H9 (cell line): ENCODE measurements around the gene ACTN4. TPM values are rescaled to one million over a fixed set of nuclear protein-coding genes. Genes with fewer than 3 reads are reported as not detected.

ENCODE experiments used
- DNase-seq: peaks from one replicate; pipeline ENCODE4 v3.0.0-alpha.2; 2017
- H2AFZ ChIP-seq: one replicate; pipeline ENCODE4 v1.6.1; 2013; ENCODE audit warnings: mild to moderate bottlenecking, low read length, control low read depth, moderate library complexity
- H2AK5ac ChIP-seq: 2 replicates; pipeline ENCODE4 v1.6.1; 2013; ENCODE audit warnings: low read length, control low read depth, mixed read lengths; ENCODE audit not compliant: insufficient read length
- H2BK120ac ChIP-seq: one replicate; pipeline ENCODE4 v1.6.1; 2013; ENCODE audit warnings: low read depth, mild to moderate bottlenecking, low read length, control low read depth, inconsistent platforms; ENCODE audit not compliant: poor library complexity, severe bottlenecking
- H2BK12ac ChIP-seq: 2 replicates; pipeline ENCODE4 v1.6.1; 2013; ENCODE audit warnings: low read length, control low read depth, mixed read lengths, low read depth; ENCODE audit not compliant: insufficient read length
- H2BK15ac ChIP-seq: 2 replicates; pipeline ENCODE4 v1.6.1; 2013; ENCODE audit warnings: low read depth, low read length, control low read depth
- H2BK20ac ChIP-seq: one replicate; pipeline ENCODE4 v1.6.1; 2013; ENCODE audit warnings: low read depth, mild to moderate bottlenecking, low read length, control low read depth, inconsistent platforms; ENCODE audit not compliant: poor library complexity, severe bottlenecking
- H2BK5ac ChIP-seq: 2 replicates; pipeline ENCODE4 v1.6.1; 2013; ENCODE audit warnings: low read length, control low read depth, mixed read lengths; ENCODE audit not compliant: insufficient read length
- H3K14ac ChIP-seq: 2 replicates; pipeline ENCODE4 v1.6.1; 2013; ENCODE audit warnings: low read length, control low read depth; ENCODE audit not compliant: insufficient read depth
- H3K18ac ChIP-seq: 2 replicates; pipeline ENCODE4 v1.6.1; 2013; ENCODE audit warnings: low read depth, mild to moderate bottlenecking, mixed read lengths, low read length, control low read depth; ENCODE audit not compliant: insufficient read length
- H3K23ac ChIP-seq: 2 replicates; pipeline ENCODE4 v1.6.1; 2013; ENCODE audit warnings: low read length, control low read depth, mixed read lengths, low read depth; ENCODE audit not compliant: insufficient read length
- H3K23me2 ChIP-seq: 2 replicates; pipeline ENCODE4 v1.6.1; 2013; ENCODE audit warnings: low read depth, mild to moderate bottlenecking, mixed read lengths, low read length, control low read depth; ENCODE audit not compliant: insufficient read length, poor library complexity, severe bottlenecking
- H3K27ac ChIP-seq: 2 replicates; pipeline ENCODE4 v1.5.1; 2013; ENCODE audit warnings: low read length, control low read depth, mixed read lengths, low read depth; ENCODE audit not compliant: insufficient read length
- H3K27me3 ChIP-seq: 2 replicates; pipeline ENCODE4 v1.6.1; 2013; ENCODE audit warnings: low read length, control low read depth, inconsistent platforms; ENCODE audit not compliant: insufficient read depth
- H3K4ac ChIP-seq: 2 replicates; pipeline ENCODE4 v1.6.1; 2013; ENCODE audit warnings: low read depth, mild to moderate bottlenecking, control low read depth, inconsistent platforms, low read length, moderate library complexity
- H3K4me1 ChIP-seq: 2 replicates; pipeline ENCODE4 v1.6.1; 2013; ENCODE audit warnings: low read length, control low read depth, inconsistent platforms; ENCODE audit not compliant: insufficient read depth
- H3K4me2 ChIP-seq: 2 replicates; pipeline ENCODE4 v1.6.1; 2013; ENCODE audit warnings: low read length, control low read depth, mixed read lengths; ENCODE audit not compliant: insufficient read length, insufficient read depth
- H3K56ac ChIP-seq: 2 replicates; pipeline ENCODE4 v1.6.1; 2013; ENCODE audit warnings: low read depth, mild to moderate bottlenecking, mixed read lengths, low read length, control low read depth; ENCODE audit not compliant: insufficient read length
- H3K79me1 ChIP-seq: 2 replicates; pipeline ENCODE4 v1.6.1; 2013; ENCODE audit warnings: low read depth, mild to moderate bottlenecking, moderate library complexity, low read length, control low read depth, inconsistent platforms; ENCODE audit not compliant: insufficient read depth, poor library complexity, severe bottlenecking
- H3K79me2 ChIP-seq: 2 replicates; pipeline ENCODE4 v1.6.1; 2013; ENCODE audit warnings: low read length, control low read depth, inconsistent platforms; ENCODE audit not compliant: insufficient read depth
- H3K9ac ChIP-seq: 2 replicates; pipeline ENCODE4 v1.6.1; 2013; ENCODE audit warnings: low read length, control low read depth, mixed read lengths; ENCODE audit not compliant: insufficient read length; ENCODE audit errors: extremely low read depth
- H3K9me3 ChIP-seq: one replicate; pipeline ENCODE4 v1.6.1; 2013; ENCODE audit warnings: low read depth, low read length, inconsistent platforms; ENCODE audit not compliant: control insufficient read depth
- H3T11ph ChIP-seq: one replicate; pipeline ENCODE4 v1.6.1; 2013; ENCODE audit warnings: mild to moderate bottlenecking, low read length, control low read depth, inconsistent platforms
- H4K20me1 ChIP-seq: one replicate; pipeline ENCODE4 v1.6.1; 2013; ENCODE audit not compliant: control insufficient read depth, insufficient read length, insufficient read depth
- H4K5ac ChIP-seq: 2 replicates; pipeline ENCODE4 v1.6.1; 2013; ENCODE audit warnings: low read depth, mild to moderate bottlenecking, mixed read lengths, low read length, control low read depth; ENCODE audit not compliant: insufficient read length
- H4K8ac ChIP-seq: replicated peaks from 2 replicates; pipeline ENCODE4 v1.6.1; 2013; ENCODE audit warnings: low read length, control low read depth, mixed read lengths, low read depth; ENCODE audit not compliant: insufficient read length
- H4K91ac ChIP-seq: 2 replicates; pipeline ENCODE4 v1.6.1; 2013; ENCODE audit warnings: low read depth, mild to moderate bottlenecking, moderate library complexity, mixed read lengths, low read length, control low read depth; ENCODE audit not compliant: insufficient read length
- H3K27ac Mint-ChIP-seq, 3 experiments: 2 replicates in 2 of 3; 3 replicates in 1 of 3; pipeline ENCODE4 v1.8.0; 2020 to 2021; ENCODE audit warnings: mixed read lengths in 3 of 3, mild to moderate bottlenecking in 1 of 3, moderate library complexity in 1 of 3
- H3K27me3 Mint-ChIP-seq: 2 replicates; pipeline ENCODE4 v1.8.0; 2021; ENCODE audit warnings: low read depth, mild to moderate bottlenecking, moderate library complexity, mixed read lengths
- H3K36me3 Mint-ChIP-seq, 3 experiments: 2 replicates in 2 of 3; 3 replicates in 1 of 3; pipeline ENCODE4 v1.8.0; 2020 to 2021; ENCODE audit warnings: low read depth in 3 of 3, mixed read lengths in 3 of 3; ENCODE audit not compliant: insufficient read depth in 1 of 3
- H3K4me1 Mint-ChIP-seq, 2 experiments: 2 replicates each; pipeline ENCODE4 v1.8.0; 2020; ENCODE audit warnings: mixed read lengths in 2 of 2
- H3K4me3 Mint-ChIP-seq, 2 experiments: 2 replicates in 1 of 2; 3 replicates in 1 of 2; pipeline ENCODE4 v1.8.0; 2020 to 2021; ENCODE audit warnings: mild to moderate bottlenecking in 2 of 2, mixed read lengths in 2 of 2, moderate library complexity in 1 of 2
- H3K9me3 Mint-ChIP-seq, 2 experiments: 2 replicates in 1 of 2; 3 replicates in 1 of 2; pipeline ENCODE4 v1.8.0; 2020; ENCODE audit warnings: mild to moderate bottlenecking in 2 of 2, mixed read lengths in 2 of 2, moderate library complexity in 1 of 2
- CTCF ChIP-seq: fragments of 200-600 bp; sonication (generic); conservative IDR thresholded peaks from 3 replicates; pipeline ENCODE4 v1.8.0; 2021; ENCODE audit warnings: antibody characterized with exemption, mild to moderate bottlenecking
- WGBS: extraction: QIAGEN DNeasy Blood & Tissue Kit; methylation state at CpG from one replicate; pipeline ENCODE4 v1.1.7; 2013; ENCODE audit warnings: missing lambda C conversion rate, low lambda C conversion rate, mixed read lengths; ENCODE audit not compliant: insufficient read length; ENCODE audit errors: extremely low coverage; 5-methylcytosine and 5-hydroxymethylcytosine counted together
- total RNA-seq: library from RNA; stranded (reverse); gene quantifications from 2 replicates; pipeline ENCODE4 v1.2.1, GENCODE V29; 2021

Gene ACTN4
- total RNA-seq, 1 experiment from 2014 or later, result 369 TPM

GRCh38 chr19:38729653-38730469 is 82.4 kb downstream of the ACTN4 start:
- no peak overlapping the region for H3K23ac ChIP-seq
- no peaks in the 10 kb centered on the region for H3K27me3 ChIP-seq
- no peak overlapping the region for H4K5ac ChIP-seq
- Mint-ChIP-seq H3K36me3 (peaks cover 11 to 67% (median 64%) of the 10 kb centered on the region in 3 experiments; a peak in 6 of 7 replicates), H3K4me3 (no peak overlapping the region; a peak in 1 of 5 replicates), H3K9me3 (no peaks in the 10 kb centered on the region; a peak in 1 of 5 replicates), H3K4me1 (peaks cover 4 to 8% of the 10 kb centered on the region in 2 experiments), H3K27me3 (no peaks in the 10 kb centered on the region), H3K27ac (peak overlapping the region in 2 of 3 experiments; percentile 93 to 95; a peak in 4 of 7 replicates)
- H4K91ac ChIP-seq, result no peak overlapping the region
- no CpG with 5 or more reads among the region's 17 CpGs for WGBS
- peak; percentile 89 for DNase-seq
- H2BK12ac ChIP-seq, result no peak overlapping the region
- H2BK120ac ChIP-seq, result no peak overlapping the region
- H4K8ac ChIP-seq, result no peak overlapping the region
- no peak overlapping the region for H3K14ac ChIP-seq
- no peak overlapping the region for H2BK5ac ChIP-seq
- H2AK5ac ChIP-seq, result no peak overlapping the region
- peaks cover under 1% of the 10 kb centered on the region for H3K23me2 ChIP-seq
- no peak overlapping the region for H3K9ac ChIP-seq
- H3K4me2 ChIP-seq, result no peak overlapping the region
- peak; percentile 95 for TF ChIP-seq CTCF
- H3K56ac ChIP-seq, result no peak overlapping the region
- H4K20me1 ChIP-seq, result no peaks in the 10 kb centered on the region
- no peak overlapping the region for H3T11ph ChIP-seq
- no peaks in the 10 kb centered on the region for H3K79me2 ChIP-seq
- H3K18ac ChIP-seq, result no peak overlapping the region
- no peak overlapping the region for H2BK15ac ChIP-seq
- no peaks in the 10 kb centered on the region for H3K79me1 ChIP-seq
- H3K4ac ChIP-seq, result no peak overlapping the region
- no peaks in the 10 kb centered on the region for H3K9me3 ChIP-seq
- no peak overlapping the region for H2AFZ ChIP-seq
- no peaks in the 10 kb centered on the region; the same call in 1 of the 2 replicates for H3K4me1 ChIP-seq
- H3K27ac ChIP-seq, result no peak overlapping the region
- H2BK20ac ChIP-seq, result no peak overlapping the region
